GM12874 (cell line): ENCODE data around the gene KRTAP9-9.

ENCODE experiments used
- TF ChIP-seq, protein P1 (sequence below): IDR thresholded peaks from 2 replicates; pipeline ENCODE4 v1.5.1; 2011; ENCODE audit warnings: low read depth, mild to moderate bottlenecking, control low read depth, low read length, moderate library complexity; ENCODE audit not compliant: insufficient read depth

The KRTAP9-9 gene

DNA sequence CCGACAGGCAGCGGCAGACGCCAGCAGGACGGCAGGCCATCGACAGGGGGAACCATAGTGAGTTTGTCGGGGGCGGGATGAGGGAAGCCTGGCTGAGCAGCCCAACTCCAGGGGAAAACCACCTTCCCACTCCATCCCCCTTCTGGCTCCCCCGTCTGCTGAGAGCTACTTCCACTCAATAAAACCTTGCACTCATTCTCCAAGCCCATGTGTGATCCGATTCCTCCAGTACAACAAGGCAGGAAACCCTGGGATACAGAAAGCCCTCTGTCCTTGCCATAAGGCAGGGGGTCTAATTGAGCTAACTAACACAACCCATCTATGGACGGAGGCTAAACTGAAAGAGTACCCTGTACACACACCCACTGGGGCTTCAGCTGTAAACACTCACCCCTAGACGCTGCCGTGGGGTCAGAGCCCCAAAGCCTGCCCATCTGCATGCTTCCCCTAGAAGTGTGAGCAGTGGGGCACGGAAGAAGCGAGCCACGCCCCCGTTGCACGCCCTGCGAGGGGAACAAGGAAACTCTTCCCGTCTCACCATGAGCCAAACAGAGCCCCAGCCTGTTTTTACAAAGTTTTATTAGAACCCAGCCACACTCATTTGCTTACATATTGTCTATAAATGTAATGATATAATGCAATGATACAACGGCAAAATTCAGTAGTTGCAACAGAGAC lies 43.4 kb downstream of the KRTAP9-9 start:
- TF ChIP-seq, protein P1, sequence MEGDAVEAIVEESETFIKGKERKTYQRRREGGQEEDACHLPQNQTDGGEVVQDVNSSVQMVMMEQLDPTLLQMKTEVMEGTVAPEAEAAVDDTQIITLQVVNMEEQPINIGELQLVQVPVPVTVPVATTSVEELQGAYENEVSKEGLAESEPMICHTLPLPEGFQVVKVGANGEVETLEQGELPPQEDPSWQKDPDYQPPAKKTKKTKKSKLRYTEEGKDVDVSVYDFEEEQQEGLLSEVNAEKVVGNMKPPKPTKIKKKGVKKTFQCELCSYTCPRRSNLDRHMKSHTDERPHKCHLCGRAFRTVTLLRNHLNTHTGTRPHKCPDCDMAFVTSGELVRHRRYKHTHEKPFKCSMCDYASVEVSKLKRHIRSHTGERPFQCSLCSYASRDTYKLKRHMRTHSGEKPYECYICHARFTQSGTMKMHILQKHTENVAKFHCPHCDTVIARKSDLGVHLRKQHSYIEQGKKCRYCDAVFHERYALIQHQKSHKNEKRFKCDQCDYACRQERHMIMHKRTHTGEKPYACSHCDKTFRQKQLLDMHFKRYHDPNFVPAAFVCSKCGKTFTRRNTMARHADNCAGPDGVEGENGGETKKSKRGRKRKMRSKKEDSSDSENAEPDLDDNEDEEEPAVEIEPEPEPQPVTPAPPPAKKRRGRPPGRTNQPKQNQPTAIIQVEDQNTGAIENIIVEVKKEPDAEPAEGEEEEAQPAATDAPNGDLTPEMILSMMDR: no peak

DNA sequence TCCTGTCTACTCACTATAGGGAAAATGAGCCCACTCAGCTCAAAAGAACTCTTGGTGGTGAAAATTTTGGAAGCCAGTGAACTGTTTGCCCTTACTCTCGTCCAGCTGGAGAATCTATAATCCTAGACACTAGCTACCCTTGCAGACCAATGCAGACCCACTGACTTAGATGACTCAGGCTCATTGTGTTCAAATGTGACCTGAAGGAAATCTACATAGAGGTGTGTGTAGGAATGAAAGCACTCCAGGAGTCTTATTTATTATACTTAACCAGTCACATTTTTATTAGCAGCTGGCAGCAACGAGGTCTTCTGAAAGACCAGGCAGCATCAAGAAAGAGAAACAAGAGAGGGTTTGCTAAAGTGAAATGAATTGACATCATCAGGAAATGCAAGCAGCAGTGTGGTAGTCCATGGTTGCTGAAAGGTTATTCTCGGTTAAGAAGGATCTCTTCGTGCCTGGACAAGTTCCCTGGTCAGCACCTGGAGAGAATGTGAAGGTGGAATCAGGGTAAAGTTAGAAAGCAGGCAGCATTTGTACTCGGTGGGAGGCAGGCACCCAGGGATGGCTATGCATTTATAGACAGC lies 46.1 kb downstream of the KRTAP9-9 start:
- TF ChIP-seq, protein P1: no peak

DNA sequence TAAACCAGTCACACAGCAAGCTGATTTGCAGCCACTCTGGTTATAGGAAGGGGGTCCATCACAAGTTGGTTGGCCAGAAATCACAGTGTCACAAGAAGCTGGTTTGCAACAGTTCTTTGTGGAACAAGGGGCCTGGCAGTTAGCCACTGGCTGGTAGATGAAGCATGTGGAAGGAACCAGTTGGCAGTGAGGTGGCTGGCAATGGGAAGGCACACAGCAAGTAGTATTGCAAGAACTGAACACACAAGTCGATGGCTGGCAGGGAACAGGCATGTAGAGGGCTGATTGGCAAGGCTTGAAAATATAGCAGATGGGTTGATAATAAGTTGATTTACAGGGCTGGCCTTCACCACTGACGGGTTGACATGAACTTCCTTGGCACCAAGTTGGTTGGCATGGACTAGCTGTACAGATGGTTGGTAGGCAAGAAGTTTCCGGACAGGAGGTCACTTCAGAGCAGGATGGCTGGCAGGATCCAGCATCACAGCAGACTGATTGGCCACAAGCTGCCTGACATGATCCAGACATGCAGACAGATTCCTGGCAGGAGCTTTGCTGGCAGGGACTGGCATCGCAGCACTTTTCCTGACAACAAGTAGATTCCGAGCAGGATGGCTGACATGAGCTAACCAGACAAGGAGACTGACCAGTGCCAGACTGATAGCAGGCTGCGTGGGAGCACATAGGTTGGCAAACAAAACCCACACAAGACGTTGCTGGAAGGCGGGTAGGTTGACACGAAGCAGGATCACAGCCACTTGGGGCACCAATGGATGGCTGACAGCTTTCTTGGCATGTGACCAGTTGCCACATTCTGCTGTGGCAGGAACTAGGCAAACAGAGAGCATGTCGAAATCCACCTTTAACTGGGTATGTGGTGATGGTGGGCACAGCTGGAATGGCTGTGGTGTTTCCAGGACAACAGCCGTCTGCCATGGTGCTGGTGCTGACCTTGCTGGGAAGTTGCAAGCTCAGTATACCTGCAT lies 47.0 kb downstream of the KRTAP9-9 start, which contains the start of gene KRTAP29-1:
TSS of gene KRTAP29-1 (minus strand) at position 936 of the 986 bp plus-strand sequence. CDS start at position 936, 0 bp downstream.
- TF ChIP-seq, protein P1: no peak

DNA sequence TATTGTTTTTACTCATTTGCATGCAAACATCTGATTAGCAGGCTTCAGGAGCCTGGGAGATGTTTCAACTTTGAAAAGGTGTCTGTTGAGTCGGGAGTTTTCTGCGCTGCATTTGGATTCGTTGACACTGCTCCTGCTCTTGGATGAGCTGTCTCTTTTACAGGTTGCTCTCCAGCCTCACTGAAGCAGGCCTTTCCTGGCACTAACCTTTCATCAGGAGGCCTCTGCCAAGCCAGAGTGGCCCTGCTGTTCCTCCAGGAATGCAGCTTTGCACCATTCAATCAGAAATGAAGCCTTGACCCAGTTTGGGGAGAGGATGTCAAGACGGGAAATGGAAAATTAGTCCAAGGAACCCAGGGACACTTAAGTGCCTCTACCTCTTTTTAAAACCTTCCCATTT lies 47.8 kb downstream of the KRTAP9-9 start:
- TF ChIP-seq, protein P1: no peak

DNA sequence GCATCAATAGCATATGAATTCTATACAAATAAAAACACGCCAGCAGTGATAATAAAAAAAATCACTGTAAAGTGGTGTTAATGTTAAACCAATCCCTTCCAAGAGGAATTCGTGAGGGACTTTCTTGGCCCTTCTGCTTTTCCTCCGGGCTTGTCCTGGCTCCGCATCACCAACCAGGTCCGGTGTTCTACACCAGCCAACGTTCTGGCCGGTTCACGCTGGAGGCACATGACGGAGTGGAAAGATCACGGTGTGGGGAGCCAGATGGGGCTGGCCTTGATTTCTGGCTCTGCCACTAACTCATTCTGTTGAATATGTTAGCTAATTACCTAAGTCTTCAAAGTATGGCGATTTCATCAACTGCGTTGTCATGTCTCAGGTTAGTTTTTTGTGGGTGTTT lies 48.9 kb downstream of the KRTAP9-9 start:
- TF ChIP-seq, protein P1: no peak
